ENCODE measurements around the gene CELA3A. TPM values are rescaled to one million over a fixed set of nuclear protein-coding genes. Genes with fewer than 3 reads are reported as not detected.

Gene CELA3A
- total and polyA plus RNA-seq, 2 of the 8 experiments (the other 6 are each of a cell fraction or from before 2014, with no cell fraction given), result not detected

DNA sequence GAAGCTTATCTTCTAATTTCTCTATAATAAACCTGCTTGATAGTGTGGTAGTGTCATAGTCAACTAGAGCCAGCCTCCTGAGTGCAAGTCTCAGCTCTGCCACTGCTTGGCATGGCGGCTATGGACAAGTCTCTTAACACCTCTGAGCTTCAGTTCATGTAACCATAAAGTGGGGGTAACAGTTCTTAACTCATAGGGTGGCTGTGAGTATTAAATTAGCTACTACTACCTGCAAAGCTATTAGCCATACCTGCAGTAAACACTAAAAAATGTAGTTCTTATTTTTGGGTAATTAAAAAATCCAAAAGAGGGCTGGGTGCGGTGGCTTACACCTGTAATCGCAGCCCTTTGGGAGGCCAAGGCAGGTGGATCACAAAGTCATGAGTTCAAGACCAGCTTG, 48.9 kb downstream of the CELA3A start (continued):
- no peak for TF ChIP-seq TEAD4 (IDR thresholded peaks at IDR 0.05; ENCODE audit: low read depth, low read length)
- no peak for TF ChIP-seq EGR1 (IDR thresholded peaks at IDR 0.05; ENCODE audit: borderline replicate concordance, low read depth, low read length)
